HG02885 (cell line): ENCODE data around the gene KLK3.

Experiments used
- ATAC-seq: cut with Tn5 transposase; IDR thresholded peaks from one replicate; pipeline ENCODE4 v1.9.1; 2021; ENCODE audit warnings: mild to moderate bottlenecking; ENCODE audit not compliant: unreplicated experiment, poor library complexity

Gene KLK3

DNA sequence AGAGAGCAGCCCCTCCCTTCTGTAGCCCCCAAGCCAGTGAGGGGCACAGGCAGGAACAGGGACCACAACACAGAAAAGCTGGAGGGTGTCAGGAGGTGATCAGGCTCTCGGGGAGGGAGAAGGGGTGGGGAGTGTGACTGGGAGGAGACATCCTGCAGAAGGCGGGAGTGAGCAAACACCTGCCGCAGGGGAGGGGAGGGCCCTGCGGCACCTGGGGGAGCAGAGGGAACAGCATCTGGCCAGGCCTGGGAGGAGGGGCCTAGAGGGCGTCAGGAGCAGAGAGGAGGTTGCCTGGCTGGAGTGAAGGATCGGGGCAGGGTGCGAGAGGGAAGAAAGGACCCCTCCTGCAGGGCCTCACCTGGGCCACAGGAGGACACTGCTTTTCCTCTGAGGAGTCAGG, 4.2 kb downstream of the KLK3 start:
- ATAC-seq, result no peak

DNA sequence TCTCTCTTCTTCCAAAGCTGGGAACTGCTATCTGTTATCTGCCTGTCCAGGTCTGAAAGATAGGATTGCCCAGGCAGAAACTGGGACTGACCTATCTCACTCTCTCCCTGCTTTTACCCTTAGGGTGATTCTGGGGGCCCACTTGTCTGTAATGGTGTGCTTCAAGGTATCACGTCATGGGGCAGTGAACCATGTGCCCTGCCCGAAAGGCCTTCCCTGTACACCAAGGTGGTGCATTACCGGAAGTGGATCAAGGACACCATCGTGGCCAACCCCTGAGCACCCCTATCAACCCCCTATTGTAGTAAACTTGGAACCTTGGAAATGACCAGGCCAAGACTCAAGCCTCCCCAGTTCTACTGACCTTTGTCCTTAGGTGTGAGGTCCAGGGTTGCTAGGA, 5.1 kb downstream of the KLK3 start:
- ATAC-seq, result no peak

DNA sequence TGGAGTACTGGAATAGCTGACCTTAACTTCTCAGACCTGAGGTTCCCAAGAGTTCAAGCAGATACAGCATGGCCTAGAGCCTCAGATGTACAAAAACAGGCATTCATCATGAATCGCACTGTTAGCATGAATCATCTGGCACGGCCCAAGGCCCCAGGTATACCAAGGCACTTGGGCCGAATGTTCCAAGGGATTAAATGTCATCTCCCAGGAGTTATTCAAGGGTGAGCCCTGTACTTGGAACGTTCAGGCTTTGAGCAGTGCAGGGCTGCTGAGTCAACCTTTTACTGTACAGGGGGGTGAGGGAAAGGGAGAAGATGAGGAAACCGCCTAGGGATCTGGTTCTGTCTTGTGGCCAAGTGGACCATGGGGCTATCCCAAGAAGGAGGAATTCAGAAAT, 6.3 kb downstream of the KLK3 start:
- no peak for ATAC-seq

DNA sequence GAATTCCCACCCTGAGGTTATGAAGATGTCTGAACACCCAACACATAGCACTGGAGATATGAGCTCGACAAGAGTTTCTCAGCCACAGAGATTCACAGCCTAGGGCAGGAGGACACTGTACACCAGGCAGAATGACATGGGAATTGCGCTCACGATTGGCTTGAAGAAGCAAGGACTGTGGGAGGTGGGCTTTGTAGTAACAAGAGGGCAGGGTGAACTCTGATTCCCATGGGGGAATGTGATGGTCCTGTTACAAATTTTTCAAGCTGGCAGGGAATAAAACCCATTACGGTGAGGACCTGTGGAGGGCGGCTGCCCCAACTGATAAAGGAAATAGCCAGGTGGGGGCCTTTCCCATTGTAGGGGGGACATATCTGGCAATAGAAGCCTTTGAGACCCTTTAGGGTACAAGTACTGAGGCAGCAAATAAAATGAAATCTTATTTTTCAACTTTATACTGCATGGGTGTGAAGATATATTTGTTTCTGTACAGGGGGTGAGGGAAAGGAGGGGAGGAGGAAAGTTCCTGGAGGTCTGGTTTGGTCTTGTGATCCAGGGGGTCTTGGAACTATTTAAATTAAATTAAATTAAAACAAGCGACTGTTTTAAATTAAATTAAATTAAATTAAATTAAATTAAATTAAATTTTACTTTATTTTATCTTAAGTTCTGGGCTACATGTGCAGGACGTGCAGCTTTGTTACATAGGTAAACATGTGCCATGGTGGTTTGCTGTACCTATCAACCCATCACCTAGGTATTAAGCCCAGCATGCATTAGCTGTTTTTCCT, 7.0 kb downstream of the KLK3 start:
- ATAC-seq, result no peak

DNA sequence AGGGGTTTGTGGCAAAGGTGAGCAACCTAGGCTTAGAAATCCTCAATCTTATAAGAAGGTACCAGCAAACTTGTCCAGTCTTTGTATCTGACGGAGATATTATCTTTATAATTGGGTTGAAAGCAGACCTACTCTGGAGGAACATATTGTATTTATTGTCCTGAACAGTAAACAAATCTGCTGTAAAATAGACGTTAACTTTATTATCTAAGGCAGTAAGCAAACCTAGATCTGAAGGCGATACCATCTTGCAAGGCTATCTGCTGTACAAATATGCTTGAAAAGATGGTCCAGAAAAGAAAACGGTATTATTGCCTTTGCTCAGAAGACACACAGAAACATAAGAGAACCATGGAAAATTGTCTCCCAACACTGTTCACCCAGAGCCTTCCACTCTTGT, 14.8 kb downstream of the KLK3 start:
- ATAC-seq, result no peak

DNA sequence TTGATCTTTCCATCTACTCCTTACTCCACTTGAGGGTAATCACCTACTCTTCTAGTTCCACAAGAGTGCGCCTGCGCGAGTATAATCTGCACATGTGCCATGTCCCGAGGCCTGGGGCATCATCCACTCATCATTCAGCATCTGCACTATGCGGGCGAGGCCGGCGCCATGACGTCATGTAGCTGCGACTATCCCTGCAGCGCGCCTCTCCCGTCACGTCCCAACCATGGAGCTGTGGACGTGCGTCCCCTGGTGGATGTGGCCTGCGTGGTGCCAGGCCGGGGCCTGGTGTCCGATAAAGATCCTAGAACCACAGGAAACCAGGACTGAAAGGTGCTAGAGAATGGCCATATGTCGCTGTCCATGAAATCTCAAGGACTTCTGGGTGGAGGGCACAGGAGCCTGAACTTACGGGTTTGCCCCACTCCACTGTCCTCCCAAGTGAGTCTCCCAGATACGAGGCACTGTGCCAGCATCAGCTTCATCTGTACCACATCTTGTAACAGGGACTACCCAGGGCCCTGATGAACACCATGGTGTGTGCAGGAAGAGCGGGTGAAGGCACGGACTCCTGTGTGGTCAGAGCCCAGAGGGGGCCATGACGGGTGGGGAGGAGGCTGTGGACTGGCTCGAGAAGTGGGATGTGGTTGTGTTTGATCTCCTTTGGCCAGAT, 15.8 kb downstream of the KLK3 start:
- no peak for ATAC-seq

DNA sequence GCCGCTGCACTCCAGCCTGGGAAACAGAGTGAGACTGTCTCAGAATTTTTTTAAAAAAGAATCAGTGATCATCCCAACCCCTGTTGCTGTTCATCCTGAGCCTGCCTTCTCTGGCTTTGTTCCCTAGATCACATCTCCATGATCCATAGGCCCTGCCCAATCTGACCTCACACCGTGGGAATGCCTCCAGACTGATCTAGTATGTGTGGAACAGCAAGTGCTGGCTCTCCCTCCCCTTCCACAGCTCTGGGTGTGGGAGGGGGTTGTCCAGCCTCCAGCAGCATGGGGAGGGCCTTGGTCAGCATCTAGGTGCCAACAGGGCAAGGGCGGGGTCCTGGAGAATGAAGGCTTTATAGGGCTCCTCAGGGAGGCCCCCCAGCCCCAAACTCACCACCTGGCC, 18.3 kb downstream of the KLK3 start, which contains the start of gene KLK2:
KLK2 (plus strand) TSS at position 384 of the 400 bp plus-strand sequence. CDS start 35 bp downstream, outside the sequence.
- no peak for ATAC-seq

DNA sequence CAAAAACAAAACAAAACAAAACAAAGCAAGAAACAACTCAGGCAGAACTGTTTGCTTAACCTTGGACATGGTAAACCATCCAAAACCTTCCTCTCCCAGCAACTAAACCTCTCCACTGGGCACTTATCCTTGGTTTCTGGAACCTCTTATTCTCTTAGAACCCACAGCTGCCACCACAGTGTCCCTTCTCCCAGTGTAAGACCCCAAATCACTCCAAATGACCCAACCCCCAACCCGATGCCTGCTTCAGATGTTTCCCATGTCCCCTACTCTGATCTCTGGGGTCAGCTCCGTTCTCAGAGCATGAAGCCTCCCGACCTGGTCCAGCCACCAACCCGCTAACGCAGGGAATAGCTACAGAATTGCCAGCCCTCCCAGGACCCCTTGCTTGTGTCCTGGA, 19.5 kb downstream of the KLK3 start:
- no peak for ATAC-seq

DNA sequence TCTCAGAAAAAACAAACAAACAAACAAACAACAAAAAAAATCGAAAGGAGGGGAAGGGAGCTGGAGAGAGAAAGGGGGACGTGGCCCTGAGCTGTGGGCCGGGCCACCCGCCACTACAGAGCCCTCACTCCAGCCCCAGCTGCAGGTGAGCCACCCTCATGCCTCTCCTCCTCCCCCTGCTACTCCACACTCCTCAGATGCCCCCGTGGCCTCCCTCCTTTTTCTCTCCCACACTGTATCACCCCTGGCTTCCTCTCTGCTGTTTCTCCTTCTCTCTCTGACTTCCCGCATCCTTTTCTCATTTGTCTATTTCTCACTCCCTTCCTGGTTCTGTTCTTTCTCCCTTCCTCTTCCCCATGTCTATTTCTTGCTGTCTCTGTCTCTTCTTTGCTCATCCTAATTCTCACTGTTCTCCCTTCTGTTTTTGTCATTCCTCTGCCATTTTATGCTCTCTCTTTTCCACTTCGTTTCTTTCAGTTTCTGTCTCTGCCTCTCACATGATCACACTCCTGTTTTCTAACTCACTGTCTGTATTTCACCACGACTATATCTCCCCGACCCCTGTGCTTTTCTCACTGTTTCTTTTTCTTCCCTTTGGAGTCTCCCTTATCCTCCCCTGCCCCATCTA, 21.2 kb downstream of the KLK3 start:
- ATAC-seq, result no peak

DNA sequence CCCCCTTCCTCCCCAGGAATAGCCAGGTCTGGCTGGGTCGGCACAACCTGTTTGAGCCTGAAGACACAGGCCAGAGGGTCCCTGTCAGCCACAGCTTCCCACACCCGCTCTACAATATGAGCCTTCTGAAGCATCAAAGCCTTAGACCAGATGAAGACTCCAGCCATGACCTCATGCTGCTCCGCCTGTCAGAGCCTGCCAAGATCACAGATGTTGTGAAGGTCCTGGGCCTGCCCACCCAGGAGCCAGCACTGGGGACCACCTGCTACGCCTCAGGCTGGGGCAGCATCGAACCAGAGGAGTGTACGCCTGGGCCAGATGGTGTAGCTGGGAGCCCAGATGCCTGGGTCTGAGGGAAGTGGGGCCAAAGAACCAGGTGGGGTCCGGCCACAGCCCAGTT, 21.7 kb downstream of the KLK3 start:
- ATAC-seq, result no peak

DNA sequence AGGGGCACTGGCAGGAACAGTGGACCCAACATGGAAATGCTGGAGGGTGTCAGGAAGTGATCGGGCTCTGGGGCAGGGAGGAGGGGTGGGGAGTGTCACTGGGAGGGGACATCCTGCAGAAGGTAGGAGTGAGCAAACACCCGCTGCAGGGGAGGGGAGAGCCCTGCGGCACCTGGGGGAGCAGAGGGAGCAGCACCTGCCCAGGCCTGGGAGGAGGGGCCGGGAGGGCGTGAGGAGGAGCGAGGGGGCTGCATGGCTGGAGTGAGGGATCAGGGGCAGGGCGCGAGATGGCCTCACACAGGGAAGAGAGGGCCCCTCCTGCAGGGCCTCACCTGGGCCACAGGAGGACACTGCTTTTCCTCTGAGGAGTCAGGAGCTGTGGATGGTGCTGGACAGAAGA, 22.6 kb downstream of the KLK3 start:
- no peak for ATAC-seq

DNA sequence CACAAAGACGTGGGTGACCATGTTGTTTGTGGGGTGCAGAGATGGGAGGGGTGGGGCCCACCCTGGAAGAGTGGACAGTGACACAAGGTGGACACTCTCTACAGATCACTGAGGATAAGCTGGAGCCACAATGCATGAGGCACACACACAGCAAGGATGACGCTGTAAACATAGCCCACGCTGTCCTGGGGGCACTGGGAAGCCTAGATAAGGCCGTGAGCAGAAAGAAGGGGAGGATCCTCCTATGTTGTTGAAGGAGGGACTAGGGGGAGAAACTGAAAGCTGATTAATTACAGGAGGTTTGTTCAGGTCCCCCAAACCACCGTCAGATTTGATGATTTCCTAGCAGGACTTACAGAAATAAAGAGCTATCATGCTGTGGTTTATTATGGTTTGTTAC, 24.1 kb downstream of the KLK3 start:
- ATAC-seq, result no peak

DNA sequence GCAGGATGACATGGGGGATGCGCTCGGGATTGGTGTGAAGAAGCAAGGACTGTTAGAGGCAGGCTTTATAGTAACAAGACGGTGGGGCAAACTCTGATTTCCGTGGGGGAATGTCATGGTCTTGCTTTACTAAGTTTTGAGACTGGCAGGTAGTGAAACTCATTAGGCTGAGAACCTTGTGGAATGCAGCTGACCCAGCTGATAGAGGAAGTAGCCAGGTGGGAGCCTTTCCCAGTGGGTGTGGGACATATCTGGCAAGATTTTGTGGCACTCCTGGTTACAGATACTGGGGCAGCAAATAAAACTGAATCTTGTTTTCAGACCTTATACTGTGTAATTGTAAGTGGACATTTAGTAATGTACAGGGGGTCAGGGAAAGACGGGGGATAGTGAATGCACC, 25.5 kb downstream of the KLK3 start:
- ATAC-seq, result no peak

DNA sequence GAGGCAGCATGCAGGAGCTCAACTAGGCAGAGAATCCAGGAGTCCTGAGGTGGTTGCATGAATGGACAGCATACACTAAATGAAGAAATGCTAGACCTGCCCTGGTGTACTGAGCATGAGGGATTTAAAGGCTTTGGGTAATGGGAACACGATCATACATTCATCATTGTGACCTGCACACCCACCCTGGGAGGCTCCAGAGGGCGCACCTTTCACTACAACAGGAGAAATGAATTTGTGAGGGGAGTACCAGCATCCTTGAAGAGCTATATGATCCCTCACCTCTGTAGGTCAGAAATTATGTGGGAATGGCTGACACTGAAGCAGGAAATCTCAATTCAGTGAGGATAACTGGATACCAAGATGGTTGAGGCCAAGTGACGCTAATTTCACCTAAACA, 27.5 kb downstream of the KLK3 start:
- ATAC-seq, result no peak

DNA sequence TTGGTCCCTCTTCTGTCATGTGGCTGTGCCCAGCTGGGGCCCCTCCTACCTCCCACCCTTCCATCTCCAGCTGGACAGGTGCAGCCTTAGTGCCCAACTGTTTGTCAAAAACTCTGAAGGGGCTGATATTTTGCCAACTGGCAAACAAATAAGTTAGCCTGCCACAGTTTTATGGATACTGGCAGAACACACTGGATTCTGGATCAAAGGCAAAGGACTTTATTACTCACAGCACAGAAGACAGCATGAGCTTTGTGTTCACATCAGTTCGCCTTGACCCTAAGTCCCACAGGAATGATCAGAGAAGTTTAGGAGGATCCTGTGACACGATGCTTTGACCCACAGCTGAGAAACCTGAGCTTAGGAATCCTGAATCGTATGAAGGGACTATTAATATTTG, 34.9 kb downstream of the KLK3 start:
- no peak for ATAC-seq

DNA sequence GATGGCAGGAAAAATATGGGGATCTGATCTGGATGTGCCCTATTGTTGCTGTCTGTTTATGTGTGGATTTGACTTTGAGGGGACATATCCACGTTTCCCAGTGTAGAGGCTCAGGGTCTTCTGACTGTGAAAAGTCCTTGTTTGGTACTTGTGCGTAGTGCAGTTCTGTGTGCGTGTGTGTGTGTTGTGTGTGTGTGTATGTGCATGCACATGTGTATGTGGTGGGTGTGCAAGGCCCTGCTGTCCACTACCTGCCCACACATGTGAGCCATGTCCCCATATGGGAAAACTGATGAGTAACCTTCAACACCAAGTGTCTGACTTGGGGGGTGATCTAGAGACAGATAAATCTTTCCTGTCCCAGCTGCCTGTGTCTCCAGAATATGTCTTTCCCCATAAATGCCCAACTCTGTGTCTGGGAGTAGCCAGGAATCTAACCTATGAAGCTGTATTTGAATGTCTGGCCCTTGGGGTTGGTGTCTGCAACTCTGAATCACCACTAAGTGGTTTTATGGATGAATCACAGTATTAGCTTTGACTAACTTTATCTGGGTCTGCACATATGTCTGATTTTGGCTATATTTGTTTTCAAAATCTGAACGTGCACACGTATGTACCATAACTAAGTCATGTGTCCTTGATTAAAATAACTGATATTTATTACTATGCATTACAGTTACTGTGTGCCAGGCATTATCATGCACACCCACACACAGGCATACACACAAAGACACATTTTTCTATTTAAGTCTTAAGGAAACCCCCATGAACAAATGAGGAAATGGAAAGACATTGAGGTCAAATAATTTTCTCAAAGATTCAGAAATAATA, 35.9 kb downstream of the KLK3 start:
- ATAC-seq, result no peak

DNA sequence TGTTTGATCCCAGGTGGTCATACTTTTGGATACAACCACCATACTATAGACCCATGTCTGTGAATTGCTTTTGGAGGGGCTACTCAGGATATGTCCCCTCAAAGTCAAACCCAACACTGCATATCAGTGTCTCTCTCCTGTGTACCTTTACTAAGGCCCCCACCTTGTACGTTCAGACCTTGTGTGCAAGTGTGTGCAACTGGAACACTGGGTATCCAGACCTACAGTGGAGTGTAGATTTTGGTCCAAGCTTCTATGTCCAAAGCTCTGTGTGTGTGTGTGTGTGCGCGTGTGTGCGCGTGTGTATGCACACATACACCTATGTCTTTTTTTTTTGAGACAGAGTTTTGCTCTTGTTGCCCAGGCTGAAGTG, 36.5 kb downstream of the KLK3 start:
- ATAC-seq, result no peak

DNA sequence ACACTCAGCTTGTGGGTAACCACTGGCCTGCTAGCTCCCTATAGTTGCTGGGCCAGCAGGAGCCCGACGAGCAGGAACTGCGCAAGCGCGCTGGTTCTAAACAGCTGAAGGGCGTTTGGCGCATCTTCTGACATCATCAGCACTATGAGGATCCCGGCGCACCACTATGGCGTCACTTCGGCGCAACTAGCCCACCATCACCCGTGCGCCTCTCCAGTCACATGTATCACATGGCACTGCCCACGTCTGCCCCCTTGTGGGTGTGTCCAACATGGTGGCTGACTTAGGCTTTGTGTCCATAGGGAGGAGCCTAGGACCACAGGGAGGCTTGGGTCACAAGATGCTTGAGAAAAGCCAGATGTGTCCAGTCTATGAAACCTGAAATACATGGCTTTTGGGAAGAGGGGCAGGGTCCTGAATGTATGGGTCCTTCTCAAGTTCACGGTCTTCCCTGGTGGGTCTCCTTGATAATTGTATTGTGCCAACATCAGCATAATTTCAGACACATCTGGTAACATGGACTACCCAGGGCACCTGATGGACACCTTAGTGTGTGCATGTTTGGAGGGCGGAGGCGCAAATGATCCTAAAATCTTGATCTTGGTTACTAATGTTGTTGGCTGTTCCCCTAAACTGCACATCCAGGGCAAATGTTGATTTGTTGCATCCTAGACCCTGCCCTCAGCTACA, 38.5 kb downstream of the KLK3 start:
- ATAC-seq, result no peak

DNA sequence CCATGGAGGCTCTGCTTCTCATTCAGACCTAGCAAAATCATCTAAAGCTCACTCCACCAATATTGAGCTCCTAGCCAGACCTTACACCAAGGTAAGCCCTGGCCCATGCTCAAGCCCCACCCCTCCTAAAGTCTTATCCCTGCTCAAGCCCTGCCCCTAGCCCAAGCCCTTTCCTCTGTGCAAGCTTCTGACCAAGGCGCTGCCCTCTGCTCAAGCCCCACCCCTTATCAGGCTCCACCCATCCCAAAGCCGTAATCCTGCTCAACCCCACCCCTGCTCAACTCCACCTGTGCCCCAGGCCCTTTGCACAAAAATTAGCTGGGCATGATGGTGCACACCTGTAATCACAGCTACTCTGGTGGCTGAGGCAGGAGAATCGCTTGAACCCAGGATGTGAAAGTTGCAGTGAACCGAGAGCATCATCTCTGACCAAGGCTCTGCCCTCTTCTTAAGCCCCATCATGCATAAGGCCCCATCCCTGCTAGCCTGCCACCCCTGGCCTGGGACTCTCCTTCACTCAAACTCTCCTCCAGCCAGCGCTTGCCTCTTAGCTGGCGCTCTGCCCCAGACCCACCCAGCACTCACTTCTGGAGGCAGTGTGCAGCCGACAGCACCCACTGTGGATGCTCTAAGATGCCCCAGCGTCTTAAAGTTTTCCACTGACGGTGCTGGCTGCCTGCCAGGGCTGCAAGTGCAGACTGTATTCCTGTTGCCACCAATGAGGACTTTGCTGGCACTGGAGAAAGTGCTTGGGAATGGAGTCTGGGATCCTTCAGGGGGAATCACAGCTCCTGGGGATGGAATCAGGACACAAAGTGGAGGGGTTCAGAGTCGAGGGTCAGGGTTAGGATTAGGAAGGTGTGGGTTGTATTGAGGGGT, 40.0 kb downstream of the KLK3 start:
- no peak for ATAC-seq
